D721Med (cell line): Measurements from ENCODE around the gene GLRA1.

Experiments
- DNase-seq: peaks from one replicate; pipeline ENCODE4 v3.0.0; 2011; ENCODE audit warnings: low spot score; ENCODE audit not compliant: insufficient read length
- FAIRE-seq: peaks from 2 replicates; lab custom pipeline; 2011; peaks lifted over from hg19 to GRCh38; lab: Jason Lieb, UNC
- CTCF ChIP-seq: IDR thresholded peaks from 2 replicates; pipeline ENCODE4 v1.5.1; 2012; ENCODE audit warnings: mild to moderate bottlenecking, control low read depth; ENCODE audit not compliant: insufficient read depth; ENCODE audit errors: missing control alignments

Gene GLRA1

GRCh38 chr5:151924564-151925301, at the start of gene GLRA1:
Gene GLRA1 (minus strand): TSS chr5:151924851. CDS start chr5:151924549, 302 bp downstream.
- DNase-seq: no peak
- TF ChIP-seq CTCF: no peak
- no peak for FAIRE-seq

GRCh38 chr5:151970885-151971284, 46.2 kb upstream of the GLRA1 start:
- DNase-seq: no peak
- no peak for TF ChIP-seq CTCF
- no peak for FAIRE-seq

GRCh38 chr5:151967865-151968264, 43.2 kb upstream of the GLRA1 start:
- no peak for TF ChIP-seq CTCF
- FAIRE-seq: no peak

GRCh38 chr5:151966046-151966445, 41.4 kb upstream of the GLRA1 start:
- TF ChIP-seq CTCF: no peak
- DNase-seq (no peak), FAIRE-seq (no peak)

More at GRCh38 chr5:151967865-151968264, 43.2 kb upstream of the GLRA1 start:
- no peak for DNase-seq

GRCh38 chr5:151964471-151964870, 39.8 kb upstream of the GLRA1 start:
- DNase-seq (no peak), FAIRE-seq (no peak)
- no peak for TF ChIP-seq CTCF

DNA sequence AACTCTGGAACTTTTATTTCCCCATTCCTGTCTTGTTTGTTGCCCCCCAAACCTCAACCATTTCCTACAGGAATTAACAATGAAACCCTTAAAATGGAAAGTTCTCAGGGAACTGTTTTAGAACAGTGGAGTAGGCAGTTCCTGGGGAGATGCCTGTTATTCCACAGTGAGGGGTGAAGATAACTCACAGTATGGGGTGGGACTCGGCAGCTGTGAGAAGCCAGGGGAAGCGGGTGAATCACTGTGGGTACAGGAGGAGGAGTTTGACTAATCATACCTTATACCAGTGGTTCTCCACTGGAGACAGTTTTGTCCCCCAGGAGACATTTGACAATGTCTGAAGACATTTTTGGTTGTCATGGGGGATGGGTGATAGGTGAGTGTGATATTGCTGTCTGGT, 36.9 kb upstream of the GLRA1 start:
- no peak for TF ChIP-seq CTCF
- DNase-seq: no peak
- FAIRE-seq: no peak

- no peak for DNase-seq
- no peak for FAIRE-seq
- TF ChIP-seq CTCF: no peak
Measured at GRCh38 chr5:151958111-151958510, 33.5 kb upstream of the GLRA1 start.
